Hepatocyte (in vitro differentiated cells): Measurements from ENCODE around the gene SFXN4.

Experiments used
- EZH2phosphoT487 ChIP-seq: fragments of 200-600 bp; sonication (generic); IDR thresholded peaks from one replicate; pipeline ENCODE4 v1.6.1; 2018; ENCODE audit warnings: antibody characterized with exemption, mild to moderate bottlenecking, low read depth, moderate library complexity; ENCODE audit not compliant: unreplicated experiment, severe bottlenecking
- TF ChIP-seq, protein P1 (sequence below): fragments of 200-600 bp; sonication (generic); IDR thresholded peaks from 2 replicates; pipeline ENCODE4 v1.5.1; 2016; ENCODE audit warnings: antibody characterized with exemption, mild to moderate bottlenecking; ENCODE audit not compliant: poor library complexity

DNA sequence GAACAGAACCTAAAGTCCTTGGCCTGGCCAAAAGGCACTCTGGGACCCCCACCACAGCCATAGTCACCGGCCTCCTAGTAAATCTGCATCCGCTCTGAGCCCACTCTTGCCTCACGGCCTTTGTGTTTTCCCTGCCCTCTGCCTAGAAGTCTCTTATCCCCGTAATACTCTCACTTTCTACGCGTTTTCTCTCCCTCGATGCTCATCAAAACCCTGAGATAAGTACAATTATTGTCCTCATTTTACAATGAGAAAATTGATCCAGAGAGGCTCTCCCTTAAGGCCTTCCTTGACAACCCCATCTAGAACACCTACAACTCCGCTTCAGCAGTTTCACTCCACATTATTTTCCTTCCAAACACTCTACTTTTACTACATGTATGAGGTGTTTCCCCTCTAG is 1.5 kb upstream of the SFXN4 start:
- TF ChIP-seq, protein P1, sequence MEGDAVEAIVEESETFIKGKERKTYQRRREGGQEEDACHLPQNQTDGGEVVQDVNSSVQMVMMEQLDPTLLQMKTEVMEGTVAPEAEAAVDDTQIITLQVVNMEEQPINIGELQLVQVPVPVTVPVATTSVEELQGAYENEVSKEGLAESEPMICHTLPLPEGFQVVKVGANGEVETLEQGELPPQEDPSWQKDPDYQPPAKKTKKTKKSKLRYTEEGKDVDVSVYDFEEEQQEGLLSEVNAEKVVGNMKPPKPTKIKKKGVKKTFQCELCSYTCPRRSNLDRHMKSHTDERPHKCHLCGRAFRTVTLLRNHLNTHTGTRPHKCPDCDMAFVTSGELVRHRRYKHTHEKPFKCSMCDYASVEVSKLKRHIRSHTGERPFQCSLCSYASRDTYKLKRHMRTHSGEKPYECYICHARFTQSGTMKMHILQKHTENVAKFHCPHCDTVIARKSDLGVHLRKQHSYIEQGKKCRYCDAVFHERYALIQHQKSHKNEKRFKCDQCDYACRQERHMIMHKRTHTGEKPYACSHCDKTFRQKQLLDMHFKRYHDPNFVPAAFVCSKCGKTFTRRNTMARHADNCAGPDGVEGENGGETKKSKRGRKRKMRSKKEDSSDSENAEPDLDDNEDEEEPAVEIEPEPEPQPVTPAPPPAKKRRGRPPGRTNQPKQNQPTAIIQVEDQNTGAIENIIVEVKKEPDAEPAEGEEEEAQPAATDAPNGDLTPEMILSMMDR, result no peak
- TF ChIP-seq EZH2phosphoT487, result no peak
